HCEC 1CT (cell line): ENCODE data around the gene KRTAP6-1.

Experiments used
- DNase-seq: peaks from one replicate; pipeline ENCODE4 v3.0.0-alpha.2; 2017

KRTAP6-1 gene

GRCh38 chr21:30567617-30568016, 46.1 kb downstream of the KRTAP6-1 start:
- no peak for DNase-seq

DNA sequence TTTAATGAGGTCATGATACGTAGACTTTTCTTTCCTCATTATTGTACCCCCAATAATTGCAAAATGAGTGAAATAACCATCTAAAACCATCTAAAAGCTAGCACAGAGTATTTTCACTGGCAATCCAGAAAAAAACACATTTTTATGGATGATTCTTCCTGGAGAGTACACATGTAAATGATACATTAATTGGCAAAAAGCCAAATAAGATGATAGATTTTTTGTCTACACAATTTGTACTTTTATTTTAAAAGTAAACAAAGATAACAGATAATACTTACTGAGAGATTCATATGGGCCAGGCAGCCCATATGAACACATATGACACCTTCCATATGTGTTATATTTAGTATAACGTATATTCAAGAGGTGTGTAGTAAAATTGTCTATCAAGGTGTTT, 50.1 kb downstream of the KRTAP6-1 start:
- DNase-seq = no peak
